Naive thymus-derived CD4-positive, alpha-beta T cell (primary cell): ENCODE results near the gene RYR1. TPM values are rescaled to one million over a fixed set of nuclear protein-coding genes. Genes with fewer than 3 reads are reported as not detected.
"Not testable (repeated sequence)": the region's sequence is repeated elsewhere in the genome, so short reads cannot be mapped to it uniquely, and the experiment has no call there.

Experiments
- ATAC-seq: fragments of 150-1000 bp; cut with Tn5 transposase; 2 replicates; pipeline ENCODE4 v1.10.0; 2021; ENCODE audit warnings: mild to moderate bottlenecking, moderate library complexity
- CTCF ChIA-PET: fragments of 350-600 bp; sonication (Branson Sonifier 250); formaldehyde crosslinking; loops from one replicate; lab custom pipeline; 2021; ENCODE audit warnings: antibody characterized with exemption; lab: Charles Lee
- POLR2A ChIA-PET: fragments of 350-600 bp; sonication (Branson Sonifier 250); formaldehyde crosslinking; loops from one replicate; lab custom pipeline; 2021; ENCODE audit warnings: antibody characterized with exemption, inconsistent platforms; lab: Charles Lee
- DNase-seq, 9 donors: peaks; one replicate each; pipeline versions ENCODE4 v3.0.0 to v3.0.0-alpha.2; 2020 to 2022; ENCODE audit warnings: mixed read lengths in 1 of 9
- H3K27ac ChIP-seq: one replicate; pipeline ENCODE4 v1.7.0; 2013; ENCODE audit warnings: mild to moderate bottlenecking, low read depth, low read length, moderate library complexity
- H3K27me3 ChIP-seq, 2 donors: one replicate each; pipeline ENCODE4 v1.7.0; 2013; ENCODE audit warnings: low read length in 2 of 2, mild to moderate bottlenecking in 2 of 2, moderate library complexity in 2 of 2; ENCODE audit not compliant: control insufficient read depth in 2 of 2, insufficient read depth in 2 of 2
- H3K36me3 ChIP-seq, 3 experiments: 1 replicate in 2 of 3; 2 replicates in 1 of 3; pipeline ENCODE4 v1.7.0; 2013; ENCODE audit warnings: low read length in 3 of 3, mild to moderate bottlenecking in 3 of 3, moderate library complexity in 1 of 3; ENCODE audit not compliant: insufficient read depth in 3 of 3, control insufficient read depth in 2 of 3
- H3K4me1 ChIP-seq, 2 donors: one replicate each; pipeline ENCODE4 v1.7.0; 2013; ENCODE audit warnings: low read length in 2 of 2, mild to moderate bottlenecking in 2 of 2, moderate library complexity in 1 of 2; ENCODE audit not compliant: control insufficient read depth in 2 of 2, insufficient read depth in 2 of 2
- H3K4me3 ChIP-seq: 2 replicates; pipeline ENCODE4 v1.7.0; 2013; ENCODE audit warnings: mild to moderate bottlenecking, low read length
- H3K9me3 ChIP-seq, 3 experiments: 1 replicate in 2 of 3; 2 replicates in 1 of 3; pipeline ENCODE4 v1.7.0; 2013; ENCODE audit warnings: low read length in 3 of 3; ENCODE audit not compliant: control insufficient read depth in 2 of 3
- H3K27ac Mint-ChIP-seq, 9 donors: one replicate each; pipeline ENCODE4 v1.8.0; 2020 to 2022; ENCODE audit warnings: mixed read lengths in 9 of 9, mild to moderate bottlenecking in 8 of 9, moderate library complexity in 5 of 9, inconsistent platforms in 2 of 9
- H3K27me3 Mint-ChIP-seq, 5 donors: one replicate each; pipeline ENCODE4 v1.8.0; 2021 to 2022; ENCODE audit warnings: mixed read lengths in 5 of 5, mild to moderate bottlenecking in 1 of 5
- H3K36me3 Mint-ChIP-seq, 5 donors: one replicate each; pipeline ENCODE4 v1.8.0; 2020 to 2022; ENCODE audit warnings: mixed read lengths in 5 of 5, mild to moderate bottlenecking in 3 of 5, inconsistent platforms in 1 of 5
- H3K4me1 Mint-ChIP-seq, 7 donors: one replicate each; pipeline ENCODE4 v1.8.0; 2020 to 2022; ENCODE audit warnings: mixed read lengths in 7 of 7, mild to moderate bottlenecking in 3 of 7, inconsistent platforms in 1 of 7
- H3K4me3 Mint-ChIP-seq, 10 donors: one replicate each; pipeline ENCODE4 v1.8.0; 2020 to 2022; ENCODE audit warnings: mild to moderate bottlenecking in 10 of 10, mixed read lengths in 10 of 10, moderate library complexity in 6 of 10, inconsistent platforms in 2 of 10
- H3K9me3 Mint-ChIP-seq, 11 donors: one replicate each; pipeline ENCODE4 v1.8.0; 2020 to 2022; ENCODE audit warnings: mixed read lengths in 11 of 11, mild to moderate bottlenecking in 4 of 11, inconsistent platforms in 1 of 11, moderate library complexity in 1 of 11
- intact Hi-C, 2 donors: fragments of 100-400 bp; cut with micrococcal nuclease; formaldehyde crosslinking; loops; one replicate each; pipeline ENCODE4 v1.15.1; 2023
- polyA plus RNA-seq, 2 donors: library from polyadenylated mRNA; unstranded; fragments of 300-500 nt; fragmentation: Illumina TruSeq; gene quantifications; one replicate each; pipeline ENCODE4 v1.2.3, GENCODE V29; 2021
- total RNA-seq, 6 experiments: library from RNA in 5 of 6; stranded (reverse) in 5 of 6; gene quantifications; 1 replicate in 5 of 6; 2 replicates in 1 of 6; pipeline ENCODE4 v1.2.3 and lab custom pipeline; 2021 to 2026

The RYR1 gene
- total and polyA plus RNA-seq, 7 experiments from 2014 or later: 0.29 to 2.6 (median 1.7) TPM; not detected in 2

DNA sequence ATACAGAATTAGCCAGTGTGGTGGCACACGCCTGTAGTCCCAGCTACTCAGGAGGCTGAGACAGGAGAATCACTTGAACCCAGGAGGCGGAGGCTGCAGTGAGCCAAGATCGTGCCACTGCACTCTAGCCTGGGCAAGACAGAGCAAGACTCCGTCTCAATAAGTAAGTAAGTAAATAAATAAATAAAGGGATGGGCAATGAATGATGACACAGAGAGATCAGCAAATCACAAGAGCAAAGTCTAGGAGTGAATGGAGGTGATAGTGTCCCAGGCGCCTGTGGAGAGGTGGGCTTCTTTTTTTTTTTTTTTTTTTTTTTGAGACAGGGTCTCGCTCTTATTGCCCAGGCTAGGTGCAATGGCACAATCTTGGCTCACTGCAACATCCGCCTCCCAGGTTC is 125.4 kb downstream of the RYR1 start:
- H3K9me3 Mint-ChIP-seq, H3K27me3 ChIP-seq, H3K4me3 ChIP-seq, CTCF ChIA-PET, H3K27ac Mint-ChIP-seq, H3K36me3 Mint-ChIP-seq, H3K36me3 ChIP-seq, H3K27ac ChIP-seq, POLR2A ChIA-PET, DNase-seq, ATAC-seq, H3K4me3 Mint-ChIP-seq, H3K9me3 ChIP-seq: not testable (repeated sequence)
- intact Hi-C loops: loop anchor here in 1 of 2 donors (5.0 kb wide), 2 partner anchors 58 to 78 kb away; partner anchors contain the start of genes EIF3K and MAP4K1
- peaks cover 0 to 55% of the 10 kb centered on the region in 2 donors for H3K4me1 ChIP-seq
- peaks cover 9 to 18% (median 13%) of the 10 kb centered on the region in 5 donors for H3K27me3 Mint-ChIP-seq
- H3K4me1 Mint-ChIP-seq: peaks cover 5 to 45% (median 8%) of the 10 kb centered on the region in 7 donors

DNA sequence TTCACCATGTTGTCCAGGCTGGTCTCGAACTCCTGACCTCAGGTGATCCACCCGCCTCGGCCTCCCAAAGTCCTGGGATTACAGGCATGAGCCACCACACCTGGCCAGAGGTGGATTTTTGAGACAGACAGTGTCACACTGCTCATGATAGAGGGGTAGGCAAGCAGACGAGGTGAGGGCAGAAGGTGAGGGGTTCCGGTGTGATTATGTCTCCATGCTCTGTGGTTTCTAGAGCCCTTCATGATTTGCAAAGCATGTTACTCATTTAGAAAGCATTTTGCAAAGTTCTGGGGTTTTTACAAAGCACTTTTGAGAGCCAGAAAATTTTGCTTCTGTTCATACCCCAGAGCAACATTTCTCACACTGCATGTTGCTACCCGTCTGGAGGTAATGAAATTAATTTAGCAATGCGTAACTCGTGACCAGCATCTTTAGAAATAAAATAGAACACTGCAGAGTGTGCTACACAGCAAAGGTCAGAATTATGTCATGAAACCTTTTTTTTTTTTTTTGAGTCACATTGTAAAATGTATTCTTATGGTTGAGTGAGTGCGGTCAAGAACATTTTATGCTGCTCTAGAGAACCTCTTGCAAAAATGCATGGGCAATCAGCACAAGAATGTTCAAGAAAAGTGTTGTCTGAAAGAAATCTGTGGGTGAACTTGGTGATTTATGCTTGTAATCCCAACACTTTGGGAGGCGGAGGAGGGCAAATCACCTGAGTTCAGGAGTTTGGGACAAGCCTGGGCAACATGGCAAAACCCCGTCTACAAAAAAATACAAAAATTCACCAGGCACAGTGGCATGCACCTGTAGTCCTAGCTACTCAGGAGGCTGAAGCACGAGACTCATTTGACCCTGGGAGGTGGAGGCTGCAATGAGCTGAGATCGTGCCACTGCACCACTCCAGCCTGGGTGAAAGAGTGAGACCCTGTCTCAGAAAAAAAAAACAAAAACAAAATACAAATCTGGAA is 126.2 kb downstream of the RYR1 start:
- H3K27me3 Mint-ChIP-seq: peaks cover 11 to 25% (median 13%) of the 10 kb centered on the region in 5 donors
- Histone ChIP-seq H3K4me1 (peaks cover 0 to 49% of the 10 kb centered on the region in 2 donors), H3K36me3 (no peaks in the 10 kb centered on the region), H3K9me3 (no peaks in the 10 kb centered on the region), H3K4me3 (no peak overlapping the region), H3K27me3 (no peaks in the 10 kb centered on the region), H3K27ac (no peak overlapping the region)
- peak; percentile 71 for ATAC-seq
- peaks cover 0 to 3% (median 0%) of the 10 kb centered on the region in 11 donors for H3K9me3 Mint-ChIP-seq
- DNase-seq: no peak
- H3K4me3 Mint-ChIP-seq: peak overlapping the region in 1 of 10 donors; percentile 71
- ChIA-PET CTCF (no interaction called here), POLR2A (no interaction called here)
- H3K36me3 Mint-ChIP-seq: no peaks in the 10 kb centered on the region
- intact Hi-C loops: loop anchor here in 1 of 2 donors (5.0 kb wide), 2 partner anchors 58 to 78 kb away; partner anchors contain the start of genes EIF3K and MAP4K1
- peaks cover 2 to 44% (median 7%) of the 10 kb centered on the region in 7 donors for H3K4me1 Mint-ChIP-seq
- H3K27ac Mint-ChIP-seq: peak overlapping the region in 1 of 9 donors; percentile 80

DNA sequence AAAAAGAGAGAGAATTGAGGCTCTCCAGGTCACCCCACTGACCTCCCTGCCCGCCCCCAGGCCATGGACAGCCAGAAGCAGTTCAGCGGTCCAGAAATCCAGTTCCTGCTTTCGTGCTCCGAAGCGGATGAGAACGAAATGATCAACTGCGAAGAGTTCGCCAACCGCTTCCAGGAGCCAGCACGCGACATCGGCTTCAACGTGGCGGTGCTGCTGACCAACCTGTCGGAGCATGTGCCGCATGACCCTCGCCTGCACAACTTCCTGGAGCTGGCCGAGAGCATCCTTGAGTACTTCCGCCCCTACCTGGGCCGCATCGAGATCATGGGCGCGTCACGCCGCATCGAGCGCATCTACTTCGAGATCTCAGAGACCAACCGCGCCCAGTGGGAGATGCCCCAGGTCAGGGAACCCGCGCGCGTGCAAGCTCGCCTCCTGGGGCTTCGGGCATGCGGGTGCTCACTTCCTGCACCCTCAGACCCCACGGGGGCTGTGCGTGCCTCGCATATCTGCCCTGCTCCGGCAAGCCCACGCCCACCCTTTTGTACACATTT is 127.6 kb downstream of the RYR1 start:
- DNase-seq: no peak
- no peak overlapping the region for H3K27ac ChIP-seq
- Mint-ChIP-seq H3K27me3 (peaks cover 12 to 33% (median 16%) of the 10 kb centered on the region in 5 donors), H3K36me3 (no peaks in the 10 kb centered on the region), H3K27ac (no peak overlapping the region), H3K4me1 (peaks cover 0 to 40% (median 12%) of the 10 kb centered on the region in 7 donors), H3K4me3 (no peak overlapping the region), H3K9me3 (peaks cover 0 to 3% (median 0%) of the 10 kb centered on the region in 11 donors)
- intact Hi-C loops: no loop called here
- no peaks in the 10 kb centered on the region for H3K9me3 ChIP-seq
- ChIA-PET CTCF (no interaction called here), POLR2A (no interaction called here)
- peaks cover 0 to 41% of the 10 kb centered on the region in 2 donors for H3K4me1 ChIP-seq
- H3K27me3 ChIP-seq: peaks cover 0 to 4% of the 10 kb centered on the region in 2 donors
- H3K36me3 ChIP-seq: no peaks in the 10 kb centered on the region
- H3K4me3 ChIP-seq: no peak overlapping the region
- no peak for ATAC-seq

DNA sequence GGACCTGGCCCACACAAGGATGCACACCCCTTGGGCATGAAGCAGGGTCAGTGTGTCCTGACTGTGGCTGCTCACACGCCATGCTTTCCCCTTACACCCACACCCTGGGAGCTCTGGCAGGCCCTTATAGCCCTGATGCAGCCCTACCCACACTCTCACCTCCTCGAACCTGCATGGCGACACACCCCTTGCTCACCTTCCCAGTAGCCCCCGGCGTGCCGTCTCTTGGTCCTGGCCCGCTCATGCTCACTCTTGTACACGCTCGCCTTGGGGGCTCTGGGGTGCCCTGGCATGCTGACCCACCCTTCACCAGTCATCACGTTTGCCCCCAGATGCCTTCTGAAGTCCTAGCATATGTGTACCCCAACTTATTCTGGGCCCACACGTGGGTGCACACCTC is 128.2 kb downstream of the RYR1 start:
- Histone ChIP-seq H3K9me3 (no peaks in the 10 kb centered on the region), H3K4me3 (no peak overlapping the region), H3K27ac (no peak overlapping the region), H3K4me1 (peaks cover 0 to 39% of the 10 kb centered on the region in 2 donors), H3K27me3 (peaks cover 0 to 4% of the 10 kb centered on the region in 2 donors), H3K36me3 (no peaks in the 10 kb centered on the region)
- ChIA-PET CTCF (no interaction called here), POLR2A (no interaction called here)
- intact Hi-C loops: no loop called here
- Mint-ChIP-seq H3K4me1 (peaks cover 0 to 38% (median 12%) of the 10 kb centered on the region in 7 donors), H3K4me3 (peak overlapping the region in 1 of 10 donors; percentile 35), H3K27me3 (peaks cover 12 to 36% (median 16%) of the 10 kb centered on the region in 5 donors), H3K27ac (no peak overlapping the region), H3K9me3 (peaks cover 0 to 3% (median 0%) of the 10 kb centered on the region in 11 donors), H3K36me3 (no peaks in the 10 kb centered on the region)
- DNase-seq (no peak), ATAC-seq (no peak)

DNA sequence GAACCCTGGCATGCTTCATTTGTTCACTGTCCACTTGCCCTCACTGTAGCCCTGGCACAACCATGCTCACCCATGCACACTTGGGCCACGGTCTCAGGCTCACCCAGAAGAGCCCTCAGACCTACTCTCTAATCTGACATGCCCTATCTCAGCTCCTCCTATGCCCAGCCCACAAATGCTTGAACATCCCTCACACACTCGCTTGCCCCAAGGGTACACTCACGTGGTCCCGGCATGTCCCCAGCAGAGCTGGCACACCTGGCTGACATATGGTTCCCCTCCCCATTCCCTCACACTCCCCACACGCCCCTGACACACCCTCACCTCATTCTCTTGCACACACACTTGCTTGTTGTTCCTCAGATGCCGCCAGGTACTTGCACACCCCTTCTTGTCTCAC is 128.6 kb downstream of the RYR1 start:
- H3K27ac Mint-ChIP-seq: peak overlapping the region in 1 of 9 donors; percentile 59

DNA sequence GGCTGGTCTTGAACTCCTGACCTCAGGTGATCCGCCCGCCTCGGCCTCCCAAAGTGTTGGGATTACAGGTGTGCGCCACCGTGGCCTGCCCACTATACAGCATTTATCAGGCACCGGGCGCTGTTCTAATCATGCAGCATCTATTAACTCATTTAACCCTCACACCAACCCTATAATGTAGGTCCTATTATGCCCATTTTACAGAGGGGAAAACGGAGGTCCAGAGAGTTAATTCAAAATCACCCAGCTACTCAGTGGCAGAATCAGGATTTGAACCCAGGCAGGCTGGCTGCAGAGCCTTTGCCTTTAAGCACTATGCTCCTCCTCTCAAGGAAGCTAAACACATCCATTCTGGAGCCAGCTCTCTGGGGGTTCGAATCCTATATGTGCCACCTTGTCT is 130.0 kb downstream of the RYR1 start:
- Histone ChIP-seq H3K4me1 (peaks cover 0 to 23% of the 10 kb centered on the region in 2 donors), H3K9me3 (no peaks in the 10 kb centered on the region), H3K4me3 (no peak overlapping the region), H3K27ac (no peak overlapping the region), H3K36me3 (no peaks in the 10 kb centered on the region), H3K27me3 (peaks cover 0 to 4% of the 10 kb centered on the region in 2 donors)
- ChIA-PET CTCF (no interaction called here), POLR2A (no interaction called here)
- H3K4me3 Mint-ChIP-seq: no peak overlapping the region
- DNase-seq: no peak
- H3K4me1 Mint-ChIP-seq: peaks cover 0 to 32% (median 10%) of the 10 kb centered on the region in 7 donors
- intact Hi-C loops: no loop called here
- H3K27me3 Mint-ChIP-seq: peaks cover 13 to 47% (median 19%) of the 10 kb centered on the region in 5 donors
- H3K9me3 Mint-ChIP-seq: peaks cover 0 to 3% (median 0%) of the 10 kb centered on the region in 11 donors
- no peaks in the 10 kb centered on the region for H3K36me3 Mint-ChIP-seq
- no peak for ATAC-seq
- H3K27ac Mint-ChIP-seq: no peak overlapping the region

More for the DNA sequence above, 128.6 kb downstream of the RYR1 start:
- Mint-ChIP-seq H3K27me3 (peaks cover 12 to 37% (median 16%) of the 10 kb centered on the region in 5 donors), H3K4me1 (peaks cover 0 to 37% (median 12%) of the 10 kb centered on the region in 7 donors), H3K36me3 (no peaks in the 10 kb centered on the region), H3K4me3 (peak overlapping the region in 1 of 10 donors; percentile 35), H3K9me3 (peaks cover 0 to 3% (median 0%) of the 10 kb centered on the region in 11 donors)
- ChIA-PET CTCF (no interaction called here), POLR2A (no interaction called here)
- intact Hi-C loops: no loop called here
- H3K4me1 ChIP-seq: peaks cover 0 to 36% of the 10 kb centered on the region in 2 donors
- DNase-seq (no peak), ATAC-seq (no peak)
- H3K27me3 ChIP-seq: peaks cover 0 to 4% of the 10 kb centered on the region in 2 donors
- H3K4me3 ChIP-seq: no peak overlapping the region
- H3K9me3 ChIP-seq: no peaks in the 10 kb centered on the region
- H3K36me3 ChIP-seq: no peaks in the 10 kb centered on the region
- H3K27ac ChIP-seq: no peak overlapping the region
